ENCODE measurements around the gene SBNO1.
"Not testable (repeated sequence)": the region's sequence is repeated elsewhere in the genome, so short reads cannot be mapped to it uniquely, and the experiment has no call there.

The SBNO1 gene

GRCh38 chr12:123382684-123383083 is 18.0 kb upstream of the SBNO1 start:
- no peak for DNase-seq (ENCODE audit: low read depth)
- H3K4me3 ChIP-seq (ENCODE audit: control insufficient read depth, low read depth, low read length) = no peak overlapping the region
- no peak for TF ChIP-seq CTCF (IDR thresholded peaks at IDR 0.05; ENCODE audit: control insufficient read depth, insufficient read depth, low read depth, low read length, missing control alignments)

- no peak for TF ChIP-seq CTCF (IDR thresholded peaks at IDR 0.05; ENCODE audit: control insufficient read depth, insufficient read depth, low read depth, low read length, missing control alignments)
- DNase-seq (ENCODE audit: low read depth) = no peak
- no peak overlapping the region for H3K4me3 ChIP-seq (ENCODE audit: control insufficient read depth, low read depth, low read length)
Observed at GRCh38 chr12:123379391-123379790, 14.7 kb upstream of the SBNO1 start.

- not testable (repeated sequence) for H3K4me3 ChIP-seq (ENCODE audit: control insufficient read depth, low read depth, low read length); DNase-seq (ENCODE audit: low read depth)
Observed at GRCh38 chr12:123372415-123372814, 7.8 kb upstream of the SBNO1 start.

GRCh38 chr12:123371667-123372368 is 7.2 kb upstream of the SBNO1 start:
- DNase-seq (ENCODE audit: low read depth); H3K4me3 ChIP-seq (ENCODE audit: control insufficient read depth, low read depth, low read length): not testable (repeated sequence)

GRCh38 chr12:123369229-123369628 is 4.6 kb upstream of the SBNO1 start:
- TF ChIP-seq CTCF (IDR thresholded peaks at IDR 0.05; ENCODE audit: control insufficient read depth, insufficient read depth, low read depth, low read length, missing control alignments) = no peak
- no peak for DNase-seq (ENCODE audit: low read depth)
- H3K4me3 ChIP-seq (ENCODE audit: control insufficient read depth, low read depth, low read length) = no peak overlapping the region

GRCh38 chr12:123368431-123368830 is 3.8 kb upstream of the SBNO1 start:
- not testable (repeated sequence) for H3K4me3 ChIP-seq (ENCODE audit: control insufficient read depth, low read depth, low read length); DNase-seq (ENCODE audit: low read depth)

- no peak for DNase-seq (ENCODE audit: low read depth)
- H3K4me3 ChIP-seq (ENCODE audit: control insufficient read depth, low read depth, low read length) = no peak overlapping the region
- TF ChIP-seq CTCF (IDR thresholded peaks at IDR 0.05; ENCODE audit: control insufficient read depth, insufficient read depth, low read depth, low read length, missing control alignments) = no peak
Observed at GRCh38 chr12:123367511-123367910, 2.9 kb upstream of the SBNO1 start.

- H3K4me3 ChIP-seq (ENCODE audit: control insufficient read depth, low read depth, low read length) = peak overlapping the region; percentile 87
- peak; percentile 84 for TF ChIP-seq CTCF (IDR thresholded peaks at IDR 0.05; ENCODE audit: control insufficient read depth, insufficient read depth, low read depth, low read length, missing control alignments)
- DNase-seq (ENCODE audit: low read depth) = peak; percentile 93
Observed at GRCh38 chr12:123365025-123365917, 624 bp upstream of the SBNO1 start.
